ENCODE measurements around the gene IGSF9. TPM values are rescaled to one million over a fixed set of nuclear protein-coding genes. Genes with fewer than 3 reads are reported as not detected.

The IGSF9 gene
- total and polyA plus RNA-seq, 2 experiments from 2014 or later, result 10.3 to 27.6 TPM

GRCh38 chr1:159916242-159917051, 29.0 kb downstream of the IGSF9 start:
- Histone ChIP-seq H3F3A (replicated peaks; ENCODE audit: low read depth) (no peaks in the 10 kb centered on the region), H3K9me2 (ENCODE audit: insufficient read depth) (no peaks in the 10 kb centered on the region), H3K27ac (ENCODE audit: low read depth) (peak overlapping the region; percentile 85), H4K20me1 (replicated peaks; ENCODE audit: insufficient read depth) (no peaks in the 10 kb centered on the region), H3K4me2 (peak overlapping the region; percentile 48; the same call in 1 of the 2 replicates), H2AFZ (no peak overlapping the region), H3K4me1 (ENCODE audit: insufficient read depth) (peaks cover 17% of the 10 kb centered on the region), H3K36me3 (ENCODE audit: insufficient read depth) (no peaks in the 10 kb centered on the region), H3K4me3 (no peak overlapping the region), H3K79me2 (replicated peaks; ENCODE audit: insufficient read depth) (no peaks in the 10 kb centered on the region), H3K27me3 (ENCODE audit: insufficient read depth) (no peaks in the 10 kb centered on the region)
- TF ChIP-seq CREB1 (CRISPR knock-in tag; IDR thresholded peaks at IDR 0.05; ENCODE audit: low read depth) (no peak), STAT1 (IDR thresholded peaks at IDR 0.05; ENCODE audit: unreplicated experiment) (no peak), ETS1 (IDR thresholded peaks at IDR 0.05) (no peak), REST (IDR thresholded peaks at IDR 0.05; ENCODE audit: unreplicated experiment) (no peak), JUNB (IDR thresholded peaks at IDR 0.05; ENCODE audit: unreplicated experiment) (no peak), POLR2AphosphoS5 (IDR thresholded peaks at IDR 0.05; ENCODE audit: low read depth) (no peak), NANOG (IDR thresholded peaks at IDR 0.05; ENCODE audit: borderline replicate concordance) (no peak), CTCF (conservative IDR thresholded peaks at IDR 0.05; ENCODE audit: low read depth in 2 of 2) (no peak), ZNF462 (CRISPR knock-in tag; IDR thresholded peaks at IDR 0.05) (no peak), ZNF331 (CRISPR knock-in tag; IDR thresholded peaks at IDR 0.05; ENCODE audit: low read depth) (no peak), ZNF114 (CRISPR knock-in tag; IDR thresholded peaks at IDR 0.05) (no peak)
- Mint-ChIP-seq H3K4me1 (peaks cover 45% of the 10 kb centered on the region), H3K4me3 (no peak overlapping the region), H3K27me3 (ENCODE audit: insufficient read depth, low read depth, poor library complexity) (peaks cover 20% of the 10 kb centered on the region), H3K27ac (peak overlapping the region; percentile 14; the same call in 1 of the 2 replicates), H3K36me3 (ENCODE audit: low read depth) (peaks cover 11% of the 10 kb centered on the region), H3K9me3 (no peaks in the 10 kb centered on the region)
- DNase-seq (ENCODE audit: low spot score) (peak; percentile 77), ATAC-seq (peak; percentile 69)
